WTC11 (cell line): ENCODE results near the gene TOR1A. TPM values are rescaled to one million over a fixed set of nuclear protein-coding genes. Genes with fewer than 3 reads are reported as not detected.
A peak's percentile ranks its signal among the peaks of the same experiment; 100 is the strongest.

ENCODE experiments used
- ATAC-seq: fragments of 200-7000 bp; cut with Tn5 transposase; 2 replicates; pipeline ENCODE4 v1.10.0; 2021; ENCODE audit warnings: mild to moderate bottlenecking, moderate library complexity
- CTCF ChIA-PET: fragments of 300-600 bp; sonication (Branson Sonifier 250); formaldehyde crosslinking; loops from one replicate; lab custom pipeline; 2021; ENCODE audit warnings: antibody characterized with exemption; lab: Charles Lee
- POLR2A ChIA-PET: fragments of 350-600 bp; sonication (Branson Sonifier 250); formaldehyde crosslinking; loops from one replicate; lab custom pipeline; 2021; ENCODE audit warnings: antibody characterized with exemption; lab: Charles Lee
- DNase-seq: peaks from one replicate; pipeline ENCODE4 v3.0.0; 2021; ENCODE audit warnings: low spot score
- H3K27ac Mint-ChIP-seq: 2 replicates; pipeline ENCODE4 v1.8.0; 2021; ENCODE audit warnings: mixed read lengths
- H3K27me3 Mint-ChIP-seq: 2 replicates; pipeline ENCODE4 v1.8.0; 2021; ENCODE audit warnings: low read depth, mild to moderate bottlenecking, moderate library complexity, mixed read lengths
- H3K36me3 Mint-ChIP-seq: 2 replicates; pipeline ENCODE4 v1.8.0; 2021; ENCODE audit warnings: mixed read lengths
- H3K4me1 Mint-ChIP-seq: 2 replicates; pipeline ENCODE4 v1.8.0; 2022; ENCODE audit warnings: mixed read lengths
- H3K4me3 Mint-ChIP-seq: 2 replicates; pipeline ENCODE4 v1.8.0; 2021; ENCODE audit warnings: mild to moderate bottlenecking, moderate library complexity, mixed read lengths
- H3K9me3 Mint-ChIP-seq: 2 replicates; pipeline ENCODE4 v1.8.0; 2021; ENCODE audit warnings: mixed read lengths
- ATF6 ChIP-seq: sonication (generic); formaldehyde crosslinking; IDR thresholded peaks from 2 replicates; pipeline ENCODE4 v1.8.1; 2023; ENCODE audit warnings: mild to moderate bottlenecking, missing genetic modification reagents
- CDX4 ChIP-seq: fragments of 250-450 bp; sonication (Bioruptor Pico); IDR thresholded peaks from 2 replicates; pipeline ENCODE4 v1.9.0; 2021; ENCODE audit warnings: moderate library complexity, mild to moderate bottlenecking, inconsistent platforms, borderline replicate concordance
- ELF4 ChIP-seq: sonication (generic); formaldehyde crosslinking; IDR thresholded peaks from 2 replicates; pipeline ENCODE4 v1.8.1; 2022; ENCODE audit warnings: low read depth, mild to moderate bottlenecking, moderate library complexity, missing genetic modification reagents
- FOXP1 ChIP-seq: sonication (generic); formaldehyde crosslinking; IDR thresholded peaks from 2 replicates; pipeline ENCODE4 v1.8.0; 2022; ENCODE audit warnings: missing genetic modification reagents, mild to moderate bottlenecking, moderate library complexity, borderline replicate concordance
- GABPB1 ChIP-seq: sonication (generic); formaldehyde crosslinking; IDR thresholded peaks from 2 replicates; pipeline ENCODE4 v1.8.1; 2023; ENCODE audit warnings: mild to moderate bottlenecking, missing genetic modification reagents
- MAX ChIP-seq: sonication (generic); formaldehyde crosslinking; IDR thresholded peaks from 2 replicates; pipeline ENCODE4 v1.8.0; 2022; ENCODE audit warnings: mild to moderate bottlenecking, missing genetic modification reagents
- NFYB ChIP-seq: sonication (generic); formaldehyde crosslinking; conservative IDR thresholded peaks from 2 replicates; pipeline ENCODE4 v1.8.0; 2022; ENCODE audit warnings: low read depth, missing genetic modification reagents
- PREB ChIP-seq: sonication (generic); formaldehyde crosslinking; IDR thresholded peaks from 2 replicates; pipeline ENCODE4 v1.8.1; 2022; ENCODE audit warnings: mild to moderate bottlenecking, missing genetic modification reagents, moderate library complexity, borderline replicate concordance
- PRRX2 ChIP-seq: fragments of 250-450 bp; sonication (Bioruptor Pico); IDR thresholded peaks from 2 replicates; pipeline ENCODE4 v1.8.0; 2021; ENCODE audit warnings: mild to moderate bottlenecking
- SMAD4 ChIP-seq: sonication (generic); formaldehyde crosslinking; IDR thresholded peaks from 2 replicates; pipeline ENCODE4 v1.8.0; 2022; ENCODE audit warnings: mild to moderate bottlenecking, missing genetic modification reagents
- STAT6 ChIP-seq: sonication (generic); formaldehyde crosslinking; conservative IDR thresholded peaks from 2 replicates; pipeline ENCODE4 v1.8.1; 2023; ENCODE audit warnings: mild to moderate bottlenecking, low read depth, missing genetic modification reagents, moderate library complexity
- TEAD1 ChIP-seq: sonication (generic); formaldehyde crosslinking; IDR thresholded peaks from 2 replicates; pipeline ENCODE4 v1.8.0; 2022; ENCODE audit warnings: mild to moderate bottlenecking, missing genetic modification reagents
- TEAD4 ChIP-seq: sonication (generic); formaldehyde crosslinking; IDR thresholded peaks from 2 replicates; pipeline ENCODE4 v1.8.0; 2022; ENCODE audit warnings: mild to moderate bottlenecking, missing genetic modification reagents
- USF1 ChIP-seq: sonication (generic); formaldehyde crosslinking; IDR thresholded peaks from 2 replicates; pipeline ENCODE4 v1.8.0; 2022; ENCODE audit warnings: mild to moderate bottlenecking, missing genetic modification reagents
- ZBTB43 ChIP-seq: sonication (generic); formaldehyde crosslinking; IDR thresholded peaks from 2 replicates; pipeline ENCODE4 v1.8.1; 2023; ENCODE audit warnings: mild to moderate bottlenecking, missing genetic modification reagents
- ZMAT4 ChIP-seq: fragments of 250-450 bp; sonication (Bioruptor Pico); IDR thresholded peaks from 2 replicates; pipeline ENCODE4 v1.9.0; 2021; ENCODE audit warnings: mild to moderate bottlenecking
- ZNF138 ChIP-seq: sonication (generic); formaldehyde crosslinking; conservative IDR thresholded peaks from 2 replicates; pipeline ENCODE4 v1.8.1; 2022; ENCODE audit warnings: mild to moderate bottlenecking, moderate library complexity, missing genetic modification reagents
- ZNF423 ChIP-seq: fragments of 250-450 bp; sonication (Bioruptor Pico); IDR thresholded peaks from 2 replicates; pipeline ENCODE4 v2.1.2; 2022; ENCODE audit warnings: mild to moderate bottlenecking, moderate library complexity
- ZNF512 ChIP-seq: sonication (generic); formaldehyde crosslinking; IDR thresholded peaks from 2 replicates; pipeline ENCODE4 v1.8.1; 2022; ENCODE audit warnings: missing genetic modification reagents, borderline replicate concordance
- total RNA-seq: library from RNA; stranded (reverse); gene quantifications from 3 replicates; pipeline ENCODE4 v1.2.3, GENCODE V29; 2021

TOR1A gene
- total RNA-seq, 1 experiment from 2014 or later: 32.7 TPM

- no peak for DNase-seq
- no peaks in the 10 kb centered on the region for H3K27me3 Mint-ChIP-seq
- ATAC-seq: peak; percentile 79
- no peak overlapping the region for H3K4me3 Mint-ChIP-seq
- POLR2A ChIA-PET: no interaction called here
- H3K9me3 Mint-ChIP-seq: no peaks in the 10 kb centered on the region
- CTCF ChIA-PET: interaction anchor here (3.9 to 14.0 kb wide), 2 partner anchors 37 to 49 kb away, joined by 22 to 101 read pairs; no protein-coding TSS in a partner anchor
- no peak overlapping the region for H3K27ac Mint-ChIP-seq
- 0 out of 2 replicates have a peak, but pooled peaks cover 6% of the 10 kb centered on the region for H3K4me1 Mint-ChIP-seq
- no peaks in the 10 kb centered on the region for H3K36me3 Mint-ChIP-seq
- TF ChIP-seq GABPB1 (no peak), PREB (no peak), STAT6 (CRISPR knock-in tag) (no peak), SMAD4 (CRISPR knock-in tag) (no peak), ZNF138 (no peak), USF1 (peak; percentile 65; the same call in 1 of the 2 replicates), FOXP1 (CRISPR knock-in tag) (peak; percentile 47; the same call in 1 of the 2 replicates), TEAD1 (CRISPR knock-in tag) (no peak), PRRX2 (CRISPR knock-in tag) (no peak), MAX (peak; percentile 44; the same call in 1 of the 2 replicates), CDX4 (no peak), TEAD4 (CRISPR knock-in tag) (no peak), NFYB (peak; percentile 54; the same call in 1 of the 2 replicates), ZNF423 (CRISPR knock-in tag) (no peak), ATF6 (CRISPR knock-in tag) (no peak), ZBTB43 (no peak), ELF4 (CRISPR knock-in tag) (no peak), ZNF512 (peak; percentile 61; the same call in 1 of the 2 replicates), ZMAT4 (CRISPR knock-in tag) (no peak)
Measured at GRCh38 chr9:129774791-129775447, 49.0 kb downstream of the TOR1A start.
